Osteoblast (primary cell): ENCODE data around the gene GLP1R. TPM values are rescaled to one million over a fixed set of nuclear protein-coding genes. Genes with fewer than 3 reads are reported as not detected.
A peak's percentile ranks its signal among the peaks of the same experiment; 100 is the strongest.

ENCODE experiments used
- DNase-seq: peaks from one replicate; pipeline ENCODE4 v3.0.0; 2011; ENCODE audit warnings: low spot score, mixed read lengths; ENCODE audit not compliant: insufficient read length; ENCODE audit errors: missing footprints
- H2AFZ ChIP-seq: 2 replicates; pipeline ENCODE4 v1.6.0; 2011; ENCODE audit warnings: mild to moderate bottlenecking, low read length
- H3K27ac ChIP-seq: 2 replicates; pipeline ENCODE4 v1.5.1; 2011; ENCODE audit warnings: mild to moderate bottlenecking, low read depth, low read length, moderate library complexity
- H3K27me3 ChIP-seq: 2 replicates; pipeline ENCODE4 v1.6.0; 2012; ENCODE audit warnings: mild to moderate bottlenecking, control low read depth, inconsistent platforms, low read length, moderate library complexity; ENCODE audit not compliant: insufficient read depth
- H3K36me3 ChIP-seq: 2 replicates; pipeline ENCODE4 v1.5.1; 2011; ENCODE audit warnings: mild to moderate bottlenecking, low read length, control low read depth, moderate library complexity; ENCODE audit not compliant: insufficient read depth
- H3K4me1 ChIP-seq: 2 replicates; pipeline ENCODE4 v1.5.1; 2011; ENCODE audit warnings: mild to moderate bottlenecking, low read length, control low read depth, moderate library complexity; ENCODE audit not compliant: insufficient read depth
- H3K4me2 ChIP-seq: 2 replicates; pipeline ENCODE4 v1.6.0; 2011; ENCODE audit warnings: mild to moderate bottlenecking, low read length; ENCODE audit not compliant: insufficient read depth
- H3K4me3 ChIP-seq: fragments of 200-600 bp; sonication (generic); 3 replicates; pipeline ENCODE4 v1.5.1; 2012; ENCODE audit warnings: mild to moderate bottlenecking, low read length, inconsistent platforms; ENCODE audit not compliant: insufficient read depth
- H3K79me2 ChIP-seq: 2 replicates; pipeline ENCODE4 v1.6.0; 2012; ENCODE audit warnings: mild to moderate bottlenecking, low read length, control low read depth, inconsistent platforms; ENCODE audit not compliant: insufficient read depth
- H3K9me3 ChIP-seq: 2 replicates; pipeline ENCODE4 v1.5.1; 2011; ENCODE audit warnings: low read depth, low read length, control low read depth
- H4K20me1 ChIP-seq: 2 replicates; pipeline ENCODE4 v1.6.0; 2012; ENCODE audit warnings: mild to moderate bottlenecking, low read length, control low read depth; ENCODE audit not compliant: insufficient read depth
- total RNA-seq: library from RNA; depleted of rRNA; stranded (reverse); fragments of >200 nt; gene quantifications from 2 replicates; pipeline ENCODE4 v1.2.3, GENCODE V29; 2012
- TF ChIP-seq, protein P1 (sequence below): IDR thresholded peaks from 2 replicates; pipeline ENCODE4 v1.5.1; 2011; ENCODE audit warnings: mild to moderate bottlenecking, low read depth, low read length, moderate library complexity; ENCODE audit errors: extremely low read depth

Gene GLP1R
- total RNA-seq, 1 donor = not detected

DNA sequence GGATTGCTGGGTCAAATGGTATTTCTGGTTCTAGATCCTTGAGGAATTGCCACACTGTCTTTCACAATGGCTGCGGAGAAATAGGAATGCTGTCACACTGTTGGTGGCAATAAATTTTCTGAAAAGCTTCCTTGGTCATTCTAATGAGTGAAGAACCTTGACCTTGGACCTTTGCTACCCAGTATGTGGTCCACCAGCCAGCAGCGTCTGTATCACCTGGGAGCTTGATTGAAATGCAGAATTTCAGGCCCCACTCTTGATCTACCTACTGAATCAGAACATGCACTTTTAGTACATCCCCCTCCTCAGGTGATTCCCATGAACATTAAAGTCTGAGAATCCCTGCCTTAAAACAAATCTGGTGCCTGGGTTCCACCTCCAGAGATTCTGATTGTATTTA is 27.5 kb upstream of the GLP1R start:
- TF ChIP-seq, protein P1, sequence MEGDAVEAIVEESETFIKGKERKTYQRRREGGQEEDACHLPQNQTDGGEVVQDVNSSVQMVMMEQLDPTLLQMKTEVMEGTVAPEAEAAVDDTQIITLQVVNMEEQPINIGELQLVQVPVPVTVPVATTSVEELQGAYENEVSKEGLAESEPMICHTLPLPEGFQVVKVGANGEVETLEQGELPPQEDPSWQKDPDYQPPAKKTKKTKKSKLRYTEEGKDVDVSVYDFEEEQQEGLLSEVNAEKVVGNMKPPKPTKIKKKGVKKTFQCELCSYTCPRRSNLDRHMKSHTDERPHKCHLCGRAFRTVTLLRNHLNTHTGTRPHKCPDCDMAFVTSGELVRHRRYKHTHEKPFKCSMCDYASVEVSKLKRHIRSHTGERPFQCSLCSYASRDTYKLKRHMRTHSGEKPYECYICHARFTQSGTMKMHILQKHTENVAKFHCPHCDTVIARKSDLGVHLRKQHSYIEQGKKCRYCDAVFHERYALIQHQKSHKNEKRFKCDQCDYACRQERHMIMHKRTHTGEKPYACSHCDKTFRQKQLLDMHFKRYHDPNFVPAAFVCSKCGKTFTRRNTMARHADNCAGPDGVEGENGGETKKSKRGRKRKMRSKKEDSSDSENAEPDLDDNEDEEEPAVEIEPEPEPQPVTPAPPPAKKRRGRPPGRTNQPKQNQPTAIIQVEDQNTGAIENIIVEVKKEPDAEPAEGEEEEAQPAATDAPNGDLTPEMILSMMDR = no peak
- no peaks in the 10 kb centered on the region for H3K27me3 ChIP-seq
- no peak overlapping the region for H3K27ac ChIP-seq
- H3K4me1 ChIP-seq = no peaks in the 10 kb centered on the region
- H3K4me3 ChIP-seq = no peak overlapping the region
- DNase-seq = no peak
- no peaks in the 10 kb centered on the region for H3K79me2 ChIP-seq
- no peaks in the 10 kb centered on the region for H4K20me1 ChIP-seq
- no peak overlapping the region for H2AFZ ChIP-seq
- H3K4me2 ChIP-seq = no peak overlapping the region
- no peaks in the 10 kb centered on the region for H3K36me3 ChIP-seq
- H3K9me3 ChIP-seq = no peaks in the 10 kb centered on the region

DNA sequence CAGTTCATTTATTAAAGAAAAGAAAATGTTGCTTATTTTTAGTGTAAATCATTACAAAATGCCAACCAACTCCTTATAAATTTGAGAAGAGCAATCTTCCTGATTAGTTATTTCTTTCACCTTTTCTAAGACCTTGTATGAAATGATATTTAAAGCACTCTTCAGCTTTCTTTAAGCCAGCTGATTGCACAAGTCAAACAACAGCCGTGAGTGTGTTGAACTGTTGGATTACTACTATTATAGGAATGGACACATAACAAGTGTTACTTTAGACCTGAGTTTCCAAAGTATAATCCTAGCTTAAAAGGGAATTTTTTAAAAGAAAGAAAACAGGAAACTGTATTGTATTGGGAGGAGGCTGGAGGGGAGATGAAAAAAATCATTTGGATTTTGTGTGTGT is 26.8 kb upstream of the GLP1R start:
- no peaks in the 10 kb centered on the region for H3K4me1 ChIP-seq
- no peak overlapping the region for H3K4me3 ChIP-seq
- H3K36me3 ChIP-seq = no peaks in the 10 kb centered on the region
- no peak overlapping the region for H2AFZ ChIP-seq
- H3K4me2 ChIP-seq = no peak overlapping the region
- H3K27ac ChIP-seq = no peak overlapping the region
- no peaks in the 10 kb centered on the region for H3K79me2 ChIP-seq
- TF ChIP-seq, protein P1 = no peak
- no peaks in the 10 kb centered on the region for H4K20me1 ChIP-seq
- peak; percentile 26 for DNase-seq
- no peaks in the 10 kb centered on the region for H3K9me3 ChIP-seq
- no peaks in the 10 kb centered on the region for H3K27me3 ChIP-seq

GRCh38 chr6:39026175-39026574 is 22.4 kb upstream of the GLP1R start:
- Histone ChIP-seq H2AFZ (no peak overlapping the region), H3K27ac (no peak overlapping the region), H3K9me3 (no peaks in the 10 kb centered on the region), H3K27me3 (no peaks in the 10 kb centered on the region), H3K4me2 (no peak overlapping the region), H3K79me2 (no peaks in the 10 kb centered on the region), H3K4me1 (no peaks in the 10 kb centered on the region), H3K4me3 (no peak overlapping the region), H3K36me3 (no peaks in the 10 kb centered on the region), H4K20me1 (no peaks in the 10 kb centered on the region)
- no peak for DNase-seq
- TF ChIP-seq, protein P1 = no peak

DNA sequence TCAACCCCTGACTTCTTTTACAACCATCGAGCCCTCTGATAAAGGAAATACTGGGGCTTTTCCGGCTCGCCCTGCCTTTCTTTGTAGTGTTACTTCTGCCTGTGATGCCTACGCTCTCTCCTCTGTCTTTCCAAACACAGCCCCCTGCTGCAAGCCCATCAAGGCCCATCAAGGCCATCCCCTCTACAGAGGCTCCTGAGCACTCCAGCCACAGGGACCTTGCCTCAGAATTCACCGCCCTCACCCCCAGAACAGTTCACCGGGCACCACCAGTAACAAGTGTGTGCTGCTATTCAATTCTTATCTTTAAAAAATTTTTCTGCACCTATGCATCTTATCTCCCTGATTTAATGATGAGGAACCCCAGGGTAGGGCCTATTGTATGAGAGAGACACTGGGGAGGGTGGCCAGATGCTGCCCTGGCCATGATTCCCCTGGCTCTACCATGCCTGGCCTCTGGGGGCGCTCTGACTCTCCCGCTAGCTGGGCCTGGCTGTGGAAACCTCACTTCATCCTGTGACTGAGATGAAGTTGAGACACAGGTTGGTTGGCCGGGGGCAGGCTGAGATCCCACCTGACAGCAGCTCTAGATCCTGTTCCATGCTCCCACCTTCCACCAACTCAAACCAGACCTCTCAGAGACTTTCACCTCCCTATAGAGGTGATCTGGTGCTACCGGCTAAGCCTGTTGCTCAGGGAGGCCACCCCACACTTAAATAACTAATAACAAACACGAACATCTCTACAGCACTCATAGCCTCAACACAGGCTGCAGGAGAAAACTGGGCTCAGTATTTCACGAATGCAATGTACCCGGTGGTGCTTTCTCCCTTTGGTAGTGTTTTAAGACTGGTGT is 19.2 kb upstream of the GLP1R start:
- H3K9me3 ChIP-seq = no peaks in the 10 kb centered on the region
- no peaks in the 10 kb centered on the region for H3K36me3 ChIP-seq
- TF ChIP-seq, protein P1 = peak; percentile 66
- H3K27me3 ChIP-seq = peaks cover under 1% of the 10 kb centered on the region
- H3K79me2 ChIP-seq = no peaks in the 10 kb centered on the region
- no peaks in the 10 kb centered on the region for H3K4me1 ChIP-seq
- H2AFZ ChIP-seq = no peak overlapping the region
- no peak overlapping the region for H3K4me2 ChIP-seq
- H4K20me1 ChIP-seq = no peaks in the 10 kb centered on the region
- H3K27ac ChIP-seq = no peak overlapping the region
- peak; percentile 55 for DNase-seq
- H3K4me3 ChIP-seq = no peak overlapping the region
